Thyroid gland (tissue), 4 donors: ENCODE measurements around the gene RAB11FIP3.

Experiments used
- CTCF ChIP-seq, 6 experiments: fragments of 200-600 bp in 3 of 6; fragments of 450-650 bp in 3 of 6; sonication (generic) in 3 of 6; IDR thresholded peaks; one replicate each; pipeline ENCODE4 v1.5.1; 2016 to 2019; ENCODE audit warnings: antibody characterized with exemption in 6 of 6, mild to moderate bottlenecking in 2 of 6, inconsistent platforms in 1 of 6, moderate library complexity in 1 of 6
- POLR2A ChIP-seq, 2 donors: fragments of 450-650 bp; IDR thresholded peaks; one replicate each; pipeline ENCODE4 v1.6.1; 2017; ENCODE audit warnings: antibody characterized with exemption in 2 of 2, mild to moderate bottlenecking in 2 of 2, moderate library complexity in 1 of 2

- TF ChIP-seq CTCF (IDR thresholded peaks at IDR 0.05), result no peak
- no peak for TF ChIP-seq POLR2A (IDR thresholded peaks at IDR 0.05)
Measured at GRCh38 chr16:425740-426114, 278 bp downstream of the RAB11FIP3 start.
